GM21390 (cell line): ENCODE data around the gene NISCH.

ENCODE experiments used
- ATAC-seq: cut with Tn5 transposase; IDR thresholded peaks from one replicate; pipeline ENCODE4 v1.9.1; 2021; ENCODE audit not compliant: unreplicated experiment

The NISCH gene

GRCh38 chr3:52536112-52536368 lies 80.6 kb downstream of the NISCH start:
- ATAC-seq: no peak

- ATAC-seq: peak; percentile 84
Observed at GRCh38 chr3:52536369-52537164, 81.2 kb downstream of the NISCH start, which contains the start of gene UQCC5. TSS of gene UQCC5 (plus strand) at chr3:52536605. CDS start at chr3:52536756, 151 bp downstream.

- no peak for ATAC-seq
Observed at GRCh38 chr3:52537165-52537620, 81.8 kb downstream of the NISCH start.

GRCh38 chr3:52537726-52538421 lies 82.5 kb downstream of the NISCH start:
- no peak for ATAC-seq

GRCh38 chr3:52539010-52539653 lies 83.7 kb downstream of the NISCH start:
- no peak for ATAC-seq

GRCh38 chr3:52541050-52541449 lies 85.6 kb downstream of the NISCH start:
- ATAC-seq: no peak
